Measurements from ENCODE around the gene SPNS1.

DNA sequence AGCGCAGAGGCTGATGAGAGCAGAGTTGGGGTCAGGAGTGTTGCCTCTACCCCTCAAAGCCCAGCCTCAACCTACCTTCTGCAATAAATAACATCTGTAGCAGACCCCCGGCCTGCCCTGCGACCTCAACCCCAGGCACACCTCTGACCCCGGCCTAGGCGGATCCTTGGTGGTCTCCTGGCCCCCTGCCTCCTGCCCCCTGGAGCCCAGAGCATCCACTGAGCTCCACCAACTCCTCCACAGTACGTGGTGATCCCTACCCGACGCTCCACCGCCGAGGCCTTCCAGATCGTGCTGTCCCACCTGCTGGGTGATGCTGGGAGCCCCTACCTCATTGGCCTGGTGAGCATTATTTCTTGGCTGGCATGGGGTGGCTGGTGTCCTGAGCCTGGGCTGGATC is 8.4 kb downstream of the SPNS1 start:
- no peak for TF ChIP-seq POLR2A (IDR thresholded peaks at IDR 0.05; ENCODE audit: low read length)
- TF ChIP-seq GATA1 (IDR thresholded peaks at IDR 0.05; ENCODE audit: low read depth, low read length): no peak
